GM12891 (cell line): Measurements from ENCODE around the gene WDR27.
"Not testable (repeated sequence)": the region's sequence is repeated elsewhere in the genome, so short reads cannot be mapped to it uniquely, and the experiment has no call there.

Source experiments
- DNase-seq: peaks from one replicate; pipeline ENCODE4 v3.0.0; 2011; ENCODE audit warnings: low spot score; ENCODE audit not compliant: insufficient read length
- FAIRE-seq: peaks from 2 replicates; lab custom pipeline; 2011; peaks lifted over from hg19 to GRCh38; lab: Jason Lieb, UNC
- PAX5 ChIP-seq: IDR thresholded peaks from 2 replicates; pipeline ENCODE4 v1.6.1; 2011; ENCODE audit warnings: low read length, moderate library complexity, mild to moderate bottlenecking; ENCODE audit not compliant: insufficient read depth, severe bottlenecking
- POLR2A ChIP-seq: IDR thresholded peaks from 2 replicates; pipeline ENCODE4 v1.6.1; 2011; ENCODE audit warnings: low read depth, low read length, control low read depth
- POLR2AphosphoS5 ChIP-seq: IDR thresholded peaks from 2 replicates; pipeline ENCODE4 v1.6.1; 2011; ENCODE audit warnings: low read depth, low read length, control low read depth
- POU2F2 ChIP-seq: IDR thresholded peaks from 2 replicates; pipeline ENCODE4 v1.6.1; 2011; ENCODE audit warnings: low read depth, mild to moderate bottlenecking, control low read depth, low read length, moderate library complexity
- SPI1 ChIP-seq: IDR thresholded peaks from 2 replicates; pipeline ENCODE4 v1.6.1; 2011; ENCODE audit warnings: low read depth, low read length, control low read depth
- TAF1 ChIP-seq: IDR thresholded peaks from 2 replicates; pipeline ENCODE4 v1.6.1; 2011; ENCODE audit warnings: low read depth, low read length, control low read depth

WDR27 gene

GRCh38 chr6:169479783-169480495 lies 221.9 kb downstream of the WDR27 start:
- no peak for FAIRE-seq

DNA sequence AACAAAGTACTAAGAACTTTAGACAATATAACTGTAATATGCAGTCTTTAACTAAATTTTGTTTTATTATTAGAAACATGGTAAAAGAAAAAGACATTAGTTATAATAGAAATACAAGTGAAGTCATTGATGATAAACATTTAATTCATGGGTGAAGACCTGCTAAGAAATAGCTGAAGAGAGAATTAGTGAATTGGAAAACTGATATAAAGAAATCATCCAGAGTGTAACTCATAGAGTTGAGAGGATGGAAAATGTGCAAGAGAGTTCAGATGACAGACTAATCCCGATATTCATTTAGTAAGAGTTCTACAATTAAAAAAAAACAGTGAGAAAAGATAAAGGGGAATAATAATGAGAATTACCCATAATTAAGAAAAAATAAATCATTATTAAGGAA lies 227.5 kb downstream of the WDR27 start:
- DNase-seq = no peak
- no peak for TF ChIP-seq SPI1
- no peak for TF ChIP-seq TAF1
- no peak for TF ChIP-seq POLR2A
- TF ChIP-seq PAX5 = no peak
- TF ChIP-seq POLR2AphosphoS5 = no peak
- no peak for TF ChIP-seq POU2F2
- no peak for FAIRE-seq

More at GRCh38 chr6:169479783-169480495, 221.9 kb downstream of the WDR27 start:
- TF ChIP-seq POLR2AphosphoS5 (no peak), POU2F2 (no peak), TAF1 (no peak), POLR2A (no peak), PAX5 (no peak), SPI1 (no peak)
- DNase-seq = no peak

DNA sequence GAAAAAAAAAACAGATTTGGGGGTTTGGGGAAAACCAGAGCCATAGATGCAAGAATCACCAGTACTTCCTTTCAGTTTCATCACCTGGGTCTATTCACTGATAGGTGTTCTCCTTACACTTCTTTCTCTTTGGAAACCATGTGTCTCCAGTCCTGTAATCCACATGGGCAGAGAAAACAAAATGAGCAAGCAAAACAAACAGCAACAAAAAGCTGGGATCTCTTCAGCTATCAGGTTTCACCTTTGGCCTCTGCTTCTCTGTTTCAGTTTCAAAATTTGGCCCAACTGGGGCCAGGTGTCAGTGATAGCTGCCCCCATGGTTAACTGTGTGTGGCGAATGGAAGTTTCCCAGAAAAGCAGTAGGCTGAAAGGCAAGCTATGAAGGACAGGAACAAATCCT lies 228.2 kb downstream of the WDR27 start:
- peak; percentile 13 for FAIRE-seq
- TF ChIP-seq SPI1 (no peak), PAX5 (no peak), POU2F2 (no peak), TAF1 (no peak), POLR2A (no peak), POLR2AphosphoS5 (no peak)
- no peak for DNase-seq

DNA sequence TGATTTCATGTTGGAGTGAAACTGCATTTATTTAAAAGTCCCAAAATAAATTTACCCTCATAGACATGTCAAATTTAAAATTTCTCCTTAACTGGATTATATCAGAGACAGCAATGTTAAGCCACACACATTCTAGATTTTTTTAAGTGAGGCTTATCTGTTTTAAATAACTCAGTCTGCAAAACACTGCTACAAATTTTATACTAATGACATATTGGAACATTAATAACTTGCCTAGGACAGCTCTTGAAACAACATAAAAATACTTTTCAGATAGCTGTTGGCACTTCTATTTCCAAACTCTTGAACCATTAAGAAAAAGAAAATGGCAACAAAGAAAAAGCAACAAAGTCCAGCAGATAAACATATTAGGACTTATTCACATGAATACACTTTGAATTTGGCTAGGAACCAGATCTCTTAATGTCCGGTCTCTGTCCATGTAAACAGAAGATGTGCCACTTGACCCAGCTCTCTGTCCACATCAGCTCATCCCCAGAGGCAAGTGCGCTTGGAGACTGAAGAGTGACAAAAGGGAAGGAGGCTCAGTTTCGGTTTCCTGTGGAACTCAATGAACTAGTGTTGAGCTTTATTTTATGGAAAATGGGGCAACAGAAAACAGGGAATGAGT lies 228.9 kb downstream of the WDR27 start:
- DNase-seq = no peak
- TF ChIP-seq TAF1 (no peak), POU2F2 (no peak), SPI1 (no peak), POLR2AphosphoS5 (no peak), POLR2A (no peak), PAX5 (no peak)
- no peak for FAIRE-seq

- no peak for FAIRE-seq
- no peak for DNase-seq
- no peak for TF ChIP-seq POU2F2
- TF ChIP-seq SPI1 = no peak
- no peak for TF ChIP-seq POLR2AphosphoS5
- TF ChIP-seq TAF1 = no peak
- no peak for TF ChIP-seq POLR2A
- no peak for TF ChIP-seq PAX5
Observed at GRCh38 chr6:169470790-169471189, 231.0 kb downstream of the WDR27 start.

- no peak for DNase-seq
- FAIRE-seq = no peak
- no peak for TF ChIP-seq TAF1
- TF ChIP-seq POLR2A = no peak
- TF ChIP-seq POU2F2 = no peak
- no peak for TF ChIP-seq SPI1
- TF ChIP-seq PAX5 = no peak
- TF ChIP-seq POLR2AphosphoS5 = no peak
Observed at GRCh38 chr6:169469028-169469427, 232.8 kb downstream of the WDR27 start.

DNA sequence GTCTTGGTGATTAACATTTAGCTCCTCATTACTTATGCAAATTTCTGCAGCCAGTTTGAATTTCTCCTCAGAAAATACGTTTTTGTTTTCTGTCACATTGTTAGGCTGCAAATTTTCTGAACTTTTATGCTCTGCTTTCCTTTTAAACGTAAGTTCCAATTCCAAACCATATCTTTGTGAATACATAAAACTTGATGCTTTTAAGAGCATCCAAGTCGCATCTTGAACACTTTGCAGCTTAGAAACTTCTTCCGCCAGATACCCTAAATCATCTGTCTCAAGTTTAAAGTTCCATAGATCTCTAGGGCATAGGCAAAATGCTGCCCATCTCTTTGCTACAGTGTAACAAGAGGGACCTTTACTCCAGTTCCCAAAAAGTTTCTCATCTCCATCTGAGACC lies 234.1 kb downstream of the WDR27 start:
- not testable (repeated sequence) for FAIRE-seq, DNase-seq

DNA sequence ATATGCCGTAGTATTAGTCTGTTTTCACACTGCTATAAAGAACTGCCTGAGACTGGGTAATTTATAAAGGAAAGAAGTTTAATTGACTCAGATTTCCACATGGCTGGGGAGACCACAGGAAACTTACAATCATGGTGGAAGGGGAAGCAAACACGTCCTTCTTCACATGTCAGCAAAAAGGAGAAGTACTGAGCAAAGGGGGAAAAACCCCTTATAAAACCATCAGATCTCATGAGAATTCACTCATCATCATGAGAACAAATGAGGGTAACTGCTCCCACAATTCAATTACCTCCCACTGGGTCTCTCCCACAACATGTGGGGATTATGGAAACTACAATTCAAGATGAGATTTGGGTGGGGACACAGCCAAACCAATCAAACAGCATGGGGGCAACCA lies 235.6 kb downstream of the WDR27 start:
- not testable (repeated sequence) for FAIRE-seq, DNase-seq

- TF ChIP-seq TAF1 (no peak), POLR2A (no peak), POU2F2 (no peak), POLR2AphosphoS5 (no peak), SPI1 (no peak), PAX5 (no peak)
- DNase-seq = no peak
- FAIRE-seq = no peak
Observed at GRCh38 chr6:169457762-169458161, 244.1 kb downstream of the WDR27 start.

- FAIRE-seq (no peak), DNase-seq (no peak)
- TF ChIP-seq POLR2AphosphoS5 = no peak
- no peak for TF ChIP-seq SPI1
- TF ChIP-seq PAX5 = no peak
- no peak for TF ChIP-seq POU2F2
- no peak for TF ChIP-seq TAF1
- TF ChIP-seq POLR2A = no peak
Observed at GRCh38 chr6:169456840-169457239, 245.0 kb downstream of the WDR27 start.
